A673 (cell line): ENCODE data around the gene P2RY11. TPM values are rescaled to one million over a fixed set of nuclear protein-coding genes. Genes with fewer than 3 reads are reported as not detected.

Experiments
- BruUV-seq: library from RNA; stranded (reverse); fragments of 400-500 nt; replicated peaks from 2 replicates; lab custom pipeline; 2021; lab: Mats Ljungman, UMichigan
- CTCF ChIA-PET: fragments of 300-600 bp; sonication (Branson Sonifier 250); formaldehyde crosslinking; loops from one replicate; lab custom pipeline; 2022; ENCODE audit warnings: antibody characterized with exemption; lab: Charles Lee
- POLR2A ChIA-PET: fragments of 300-600 bp; sonication (Branson Sonifier 250); formaldehyde crosslinking; loops from one replicate; lab custom pipeline; 2022; ENCODE audit warnings: antibody characterized with exemption; ENCODE audit not compliant: low non-redundant PET; lab: Charles Lee
- DNase-seq: peaks from one replicate; pipeline ENCODE4 v3.0.0-alpha.2; 2015; ENCODE audit warnings: low spot score
- H3K27ac ChIP-seq: fragments of 200-600 bp; sonication (generic); 2 replicates; pipeline ENCODE4 v1.5.1; 2016; ENCODE audit warnings: mixed run types, low read depth, mild to moderate bottlenecking, mixed read lengths, antibody characterized with exemption, low read length; ENCODE audit not compliant: poor library complexity, severe bottlenecking
- H3K27me3 ChIP-seq: fragments of 200-600 bp; sonication (generic); replicated peaks from 2 replicates; pipeline ENCODE4 v1.6.1; 2017; ENCODE audit warnings: mixed run types, low read depth, mild to moderate bottlenecking, mixed read lengths, antibody characterized with exemption, low read length; ENCODE audit not compliant: insufficient read depth, poor library complexity
- H3K36me3 ChIP-seq: fragments of 200-600 bp; sonication (generic); 2 replicates; pipeline ENCODE4 v1.6.1; 2016; ENCODE audit warnings: mixed run types, mild to moderate bottlenecking, mixed read lengths, antibody characterized with exemption, low read length; ENCODE audit not compliant: insufficient read depth, poor library complexity, severe bottlenecking
- H3K4me1 ChIP-seq: fragments of 200-600 bp; sonication (generic); 2 replicates; pipeline ENCODE4 v1.6.1; 2017; ENCODE audit warnings: mixed run types, mild to moderate bottlenecking, mixed read lengths, antibody characterized with exemption, low read length; ENCODE audit not compliant: insufficient read depth, poor library complexity, severe bottlenecking
- H3K4me3 ChIP-seq: fragments of 200-600 bp; sonication (generic); 2 replicates; pipeline ENCODE4 v1.5.1; 2016; ENCODE audit warnings: low read depth, mixed run types, mild to moderate bottlenecking, mixed read lengths, low read length; ENCODE audit not compliant: poor library complexity, severe bottlenecking
- H3K9me3 ChIP-seq: fragments of 200-600 bp; sonication (generic); 2 replicates; pipeline ENCODE4 v1.6.1; 2016; ENCODE audit warnings: mixed run types, low read depth, mild to moderate bottlenecking, mixed read lengths, antibody characterized with exemption, low read length; ENCODE audit not compliant: poor library complexity, severe bottlenecking
- CTCF ChIP-seq: fragments of 300-800, 200-600 bp; sonication (generic); conservative IDR thresholded peaks from 2 replicates; pipeline ENCODE4 v1.5.1; 2017; ENCODE audit warnings: low read depth, mild to moderate bottlenecking, antibody characterized with exemption, low read length, moderate library complexity, mixed read lengths
- EZH2 ChIP-seq: fragments of 200-600 bp; sonication (generic); IDR thresholded peaks from 2 replicates; pipeline ENCODE4 v1.6.1; 2017; ENCODE audit warnings: borderline replicate concordance, low read depth, mild to moderate bottlenecking, mixed read lengths, antibody characterized with exemption, low read length; ENCODE audit not compliant: poor library complexity, severe bottlenecking
- intact Hi-C: fragments of 100-400 bp; cut with micrococcal nuclease; formaldehyde crosslinking; loops from one replicate; pipeline ENCODE4 v1.10.0; 2022; ENCODE audit not compliant: unreplicated experiment
- total RNA-seq: library from RNA; stranded (reverse); gene quantifications from 2 replicates; pipeline ENCODE4 v1.2.3, GENCODE V29; 2021

Gene P2RY11
- total RNA-seq, 1 experiment from 2014 or later: 39.4 TPM

GRCh38 chr19:10089801-10090375 lies 21.6 kb upstream of the P2RY11 start:
- H3K36me3 ChIP-seq: no peaks in the 10 kb centered on the region
- TF ChIP-seq EZH2 (no peak), CTCF (no peak)
- ChIA-PET POLR2A (no interaction called here), CTCF (no interaction called here)
- H3K4me1 ChIP-seq: peaks cover 4% of the 10 kb centered on the region
- no peaks in the 10 kb centered on the region for H3K27me3 ChIP-seq
- BruUV-seq: no TSS peak
- no peak for DNase-seq
- H3K4me3 ChIP-seq: no peak overlapping the region
- H3K27ac ChIP-seq: no peak overlapping the region
- no peaks in the 10 kb centered on the region for H3K9me3 ChIP-seq
- intact Hi-C loops: no loop called here

GRCh38 chr19:10091370-10091687 lies 20.2 kb upstream of the P2RY11 start:
- intact Hi-C loops: no loop called here
- no TSS peak for BruUV-seq
- CTCF ChIA-PET: no interaction called here

GRCh38 chr19:10091895-10092641 lies 19.4 kb upstream of the P2RY11 start:
- Histone ChIP-seq H3K9me3 (no peaks in the 10 kb centered on the region), H3K36me3 (no peaks in the 10 kb centered on the region), H3K27ac (no peak overlapping the region), H3K4me3 (no peak overlapping the region), H3K4me1 (peaks cover 4% of the 10 kb centered on the region), H3K27me3 (no peaks in the 10 kb centered on the region)
- BruUV-seq: no TSS peak
- TF ChIP-seq CTCF (no peak), EZH2 (no peak)
- ChIA-PET POLR2A (no interaction called here), CTCF (no interaction called here)
- no peak for DNase-seq
- intact Hi-C loops: no loop called here

More at GRCh38 chr19:10091370-10091687, 20.2 kb upstream of the P2RY11 start:
- Histone ChIP-seq H3K36me3 (no peaks in the 10 kb centered on the region), H3K4me1 (peaks cover 6% of the 10 kb centered on the region), H3K9me3 (no peaks in the 10 kb centered on the region), H3K27me3 (no peaks in the 10 kb centered on the region), H3K27ac (no peak overlapping the region), H3K4me3 (no peak overlapping the region)
- DNase-seq: no peak
- POLR2A ChIA-PET: no interaction called here
- no peak for TF ChIP-seq EZH2
- no peak for TF ChIP-seq CTCF
